Activated CD4-positive, alpha-beta memory T cell treated with anti-CD3 and anti-CD28 coated beads, Interleukin-2, amount 10 ng/mL, durations not matched to agents 7 days and 5 days (primary cell): ENCODE measurements around the gene SEC22A. TPM values are rescaled to one million over a fixed set of nuclear protein-coding genes. Genes with fewer than 3 reads are reported as not detected.

Experiments
- CTCF ChIA-PET: fragments of 350-600 bp; sonication (Branson Sonifier 250); formaldehyde crosslinking; loops from one replicate; lab custom pipeline; 2021; ENCODE audit warnings: antibody characterized with exemption, inconsistent platforms; lab: Charles Lee
- POLR2A ChIA-PET: fragments of 350-600 bp; sonication (Branson Sonifier 250); formaldehyde crosslinking; loops from one replicate; lab custom pipeline; 2021; ENCODE audit warnings: antibody characterized with exemption; lab: Charles Lee
- DNase-seq: peaks from one replicate; pipeline ENCODE4 v3.0.0-alpha.2; 2020
- H3K27ac Mint-ChIP-seq: one replicate; pipeline ENCODE4 v1.8.0; 2021; ENCODE audit warnings: mild to moderate bottlenecking, mixed read lengths
- H3K27me3 Mint-ChIP-seq: one replicate; pipeline ENCODE4 v1.8.0; 2021; ENCODE audit warnings: mixed read lengths
- H3K36me3 Mint-ChIP-seq: one replicate; pipeline ENCODE4 v1.8.0; 2021; ENCODE audit warnings: low read depth, mixed read lengths
- H3K4me1 Mint-ChIP-seq: one replicate; pipeline ENCODE4 v1.8.0; 2021; ENCODE audit warnings: mixed read lengths
- H3K4me3 Mint-ChIP-seq: one replicate; pipeline ENCODE4 v1.8.0; 2021; ENCODE audit warnings: mild to moderate bottlenecking, mixed read lengths
- H3K9me3 Mint-ChIP-seq: one replicate; pipeline ENCODE4 v1.8.0; 2021; ENCODE audit warnings: mixed read lengths
- total RNA-seq, 2 experiments: library from RNA; stranded (reverse); gene quantifications; one replicate each; pipeline ENCODE4 v1.2.3, GENCODE V29; 2021

Gene SEC22A
- total RNA-seq, 2 experiments from 2014 or later: 18.0 to 18.6 TPM

DNA sequence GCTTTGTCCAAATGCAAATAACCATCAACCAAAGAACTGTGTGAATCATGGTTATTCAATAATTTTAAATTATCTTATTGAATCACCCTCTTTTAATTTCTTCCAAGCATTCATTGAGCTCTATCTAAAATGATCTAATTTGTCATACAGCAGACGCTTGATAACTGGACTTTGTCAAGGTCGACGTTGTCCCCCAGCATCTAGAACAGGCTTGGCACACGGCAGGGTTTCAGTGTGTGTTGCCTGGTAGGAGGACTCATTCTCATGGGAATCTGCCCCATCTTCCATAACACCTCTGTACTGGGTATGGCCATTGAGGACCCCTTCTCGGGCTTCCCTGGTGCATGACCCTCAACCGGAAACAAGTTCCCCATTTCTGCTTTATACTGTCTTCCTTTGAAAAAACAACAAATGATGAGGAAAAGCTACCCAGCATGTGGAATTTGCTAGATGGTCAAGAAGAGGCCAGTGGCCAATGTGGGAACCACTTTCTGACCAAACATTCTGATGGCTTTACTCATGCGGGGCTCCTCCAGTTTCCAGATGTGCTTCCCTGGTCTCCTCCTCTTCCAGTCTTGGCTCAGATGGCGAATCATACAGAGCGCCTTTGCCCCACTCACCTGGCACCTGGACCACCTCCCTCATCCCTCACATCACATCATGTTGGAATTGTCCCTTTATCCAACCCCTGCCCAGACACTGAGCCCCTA is 41.7 kb upstream of the SEC22A start:
- H3K27ac Mint-ChIP-seq: no peak overlapping the region

DNA sequence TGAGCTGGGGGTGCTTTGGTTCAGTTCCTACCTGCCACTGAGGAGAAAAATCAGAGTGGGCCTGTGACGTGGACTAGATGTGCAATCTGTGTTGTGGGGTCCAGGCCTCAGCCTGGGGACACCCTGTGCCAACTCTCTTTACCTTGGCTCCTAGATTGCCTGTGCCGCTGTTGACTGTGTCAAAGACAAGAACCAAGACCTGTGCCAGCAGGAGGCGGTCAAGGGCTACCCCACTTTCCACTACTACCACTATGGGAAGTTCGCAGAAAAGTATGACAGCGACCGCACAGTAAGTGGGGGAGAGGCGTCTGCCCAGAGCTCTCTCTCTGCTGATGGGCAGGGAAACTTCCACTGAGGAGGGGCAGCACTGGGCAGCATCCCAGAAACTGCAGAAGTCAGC is 40.6 kb upstream of the SEC22A start:
- peaks cover 2% of the 10 kb centered on the region for H3K4me1 Mint-ChIP-seq
- peaks cover 15% of the 10 kb centered on the region for H3K36me3 Mint-ChIP-seq
- no peak overlapping the region for H3K4me3 Mint-ChIP-seq
- ChIA-PET CTCF (interaction anchor here (0.6 kb wide), 1 partner anchor 819 kb away, joined by 3 read pairs; no protein-coding TSS in a partner anchor), POLR2A (no interaction called here)
- no peak overlapping the region for H3K27ac Mint-ChIP-seq
- peaks cover 6% of the 10 kb centered on the region for H3K9me3 Mint-ChIP-seq
- H3K27me3 Mint-ChIP-seq: no peaks in the 10 kb centered on the region
- no peak for DNase-seq

More for the DNA sequence above, 41.7 kb upstream of the SEC22A start:
- H3K4me3 Mint-ChIP-seq: no peak overlapping the region
- H3K36me3 Mint-ChIP-seq: peaks cover 11% of the 10 kb centered on the region
- H3K4me1 Mint-ChIP-seq: peaks cover 2% of the 10 kb centered on the region
- POLR2A ChIA-PET: interaction anchor here (1.0 kb wide), 1 partner anchor 9 kb away, joined by 3 read pairs; no protein-coding TSS in a partner anchor
- H3K9me3 Mint-ChIP-seq: peaks cover 3% of the 10 kb centered on the region
- H3K27me3 Mint-ChIP-seq: no peaks in the 10 kb centered on the region
- DNase-seq: no peak
- CTCF ChIA-PET: no interaction called here

DNA sequence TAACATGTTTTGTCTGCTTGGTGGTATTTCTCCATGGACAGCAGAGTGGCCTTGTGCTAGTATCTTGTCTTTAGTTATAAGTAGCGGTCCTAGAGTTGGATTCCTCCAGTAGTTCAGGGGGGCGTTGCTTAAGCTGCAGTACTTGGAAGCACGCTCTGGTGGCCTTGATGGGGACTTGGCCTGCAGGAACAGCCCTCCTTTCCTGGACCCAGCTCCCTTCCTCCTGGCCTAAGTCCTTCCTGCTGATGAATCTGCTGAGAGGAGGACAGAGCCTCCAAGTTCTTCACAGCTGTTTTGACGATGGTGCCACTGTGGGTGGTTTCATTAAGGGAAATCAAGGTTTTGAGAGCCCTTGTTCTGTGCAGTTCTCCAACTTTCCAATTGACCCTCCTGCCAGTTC is 38.6 kb upstream of the SEC22A start:
- ChIA-PET CTCF (interaction anchor here (0.6 kb wide), 1 partner anchor 162 kb away, joined by 3 read pairs; no protein-coding TSS in a partner anchor), POLR2A (no interaction called here)
- Mint-ChIP-seq H3K4me1 (peaks cover 2% of the 10 kb centered on the region), H3K4me3 (no peak overlapping the region), H3K36me3 (peaks cover 19% of the 10 kb centered on the region), H3K27me3 (no peaks in the 10 kb centered on the region), H3K9me3 (peaks cover 6% of the 10 kb centered on the region), H3K27ac (no peak overlapping the region)
- no peak for DNase-seq

DNA sequence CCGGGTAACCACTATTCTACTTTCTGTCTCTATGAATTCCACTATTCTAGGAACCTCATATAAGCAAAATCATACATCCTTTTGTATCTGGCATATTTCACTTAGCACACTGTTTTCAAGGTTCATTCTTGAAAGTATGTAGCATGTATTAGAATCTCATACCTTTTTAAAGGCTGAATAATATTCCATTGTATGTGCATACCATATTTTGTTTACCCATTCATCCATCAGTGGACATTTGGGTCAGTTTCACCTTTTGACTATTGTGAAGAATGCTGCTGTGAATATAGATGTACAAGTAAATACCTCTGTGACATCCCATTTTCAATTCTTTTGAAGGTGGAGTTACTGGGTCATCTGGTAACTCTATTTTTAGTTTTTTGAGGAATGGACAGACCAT is 36.6 kb upstream of the SEC22A start:
- no peak overlapping the region for H3K4me3 Mint-ChIP-seq
- H3K4me1 Mint-ChIP-seq: peaks cover 2% of the 10 kb centered on the region
- no peaks in the 10 kb centered on the region for H3K27me3 Mint-ChIP-seq
- ChIA-PET POLR2A (no interaction called here), CTCF (no interaction called here)
- peaks cover 19% of the 10 kb centered on the region for H3K36me3 Mint-ChIP-seq
- H3K27ac Mint-ChIP-seq: no peak overlapping the region
- DNase-seq: no peak
- H3K9me3 Mint-ChIP-seq: peaks cover 6% of the 10 kb centered on the region

DNA sequence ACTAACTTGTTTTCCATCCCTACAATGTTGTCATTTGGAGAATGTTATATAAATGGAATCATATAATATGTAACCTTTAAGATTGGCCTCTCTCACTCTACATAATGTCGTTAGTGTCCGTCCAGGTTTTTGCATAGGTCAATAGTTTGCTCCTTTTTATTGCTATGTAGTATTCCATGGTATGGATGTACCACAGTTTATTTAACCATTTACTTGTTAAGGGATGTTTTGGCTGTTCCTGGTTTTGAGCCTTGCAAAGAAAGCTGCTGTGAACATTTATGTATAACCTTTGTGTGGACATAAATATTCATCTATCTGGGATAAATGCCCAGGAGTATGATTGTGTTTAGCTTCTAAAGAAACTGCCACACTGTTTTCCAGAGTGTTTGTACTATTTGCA is 34.1 kb upstream of the SEC22A start:
- POLR2A ChIA-PET: no interaction called here
- no peak overlapping the region for H3K27ac Mint-ChIP-seq
- H3K4me3 Mint-ChIP-seq: no peak overlapping the region
- no peaks in the 10 kb centered on the region for H3K27me3 Mint-ChIP-seq
- peaks cover 2% of the 10 kb centered on the region for H3K4me1 Mint-ChIP-seq
- peaks cover 19% of the 10 kb centered on the region for H3K36me3 Mint-ChIP-seq
- DNase-seq: no peak
- H3K9me3 Mint-ChIP-seq: peaks cover 6% of the 10 kb centered on the region
- CTCF ChIA-PET: no interaction called here

DNA sequence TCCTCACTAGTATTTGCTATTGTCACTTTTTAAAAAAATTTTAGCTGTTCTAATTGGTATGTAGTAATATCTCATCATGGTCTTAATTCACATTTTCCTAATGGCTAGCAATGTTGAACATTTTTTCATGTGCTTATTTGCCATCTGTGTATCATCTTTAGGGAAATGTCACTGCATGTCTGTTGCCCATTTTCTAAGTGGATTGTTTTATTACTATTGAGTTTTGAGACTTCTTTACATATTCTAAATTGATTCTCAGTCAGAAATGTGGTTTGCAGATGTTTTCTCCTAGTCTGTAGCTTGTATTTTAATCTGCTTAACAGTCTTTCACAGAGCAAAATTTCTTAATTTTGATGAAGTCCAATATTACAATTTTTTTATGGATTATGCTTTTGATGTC is 33.6 kb upstream of the SEC22A start:
- Mint-ChIP-seq H3K36me3 (peaks cover 19% of the 10 kb centered on the region), H3K4me3 (no peak overlapping the region), H3K4me1 (peaks cover 2% of the 10 kb centered on the region), H3K9me3 (peaks cover 6% of the 10 kb centered on the region), H3K27ac (no peak overlapping the region), H3K27me3 (no peaks in the 10 kb centered on the region)
- DNase-seq: no peak
- POLR2A ChIA-PET: no interaction called here
- CTCF ChIA-PET: no interaction called here

DNA sequence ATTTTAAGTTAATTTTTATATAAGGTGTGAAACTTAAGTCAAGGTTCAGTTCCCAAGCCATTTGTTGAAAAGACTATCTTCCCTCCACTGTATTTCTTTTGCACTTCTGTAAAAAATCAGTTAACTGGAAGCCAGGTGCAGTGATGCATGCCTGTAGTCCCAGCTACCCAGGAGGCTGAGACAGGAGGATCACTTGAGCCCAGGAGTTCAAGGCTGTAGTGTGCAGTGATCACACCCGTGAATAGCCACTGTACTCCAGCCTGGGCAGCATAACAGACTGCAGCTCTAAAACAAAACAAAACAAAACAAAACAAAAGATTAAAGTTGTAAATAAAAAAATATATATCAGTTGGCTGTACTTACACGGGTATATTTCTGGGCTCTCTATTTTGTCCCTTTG is 33.1 kb upstream of the SEC22A start:
- Mint-ChIP-seq H3K9me3 (peaks cover 6% of the 10 kb centered on the region), H3K4me3 (no peak overlapping the region), H3K4me1 (peaks cover 2% of the 10 kb centered on the region), H3K27ac (no peak overlapping the region), H3K36me3 (peaks cover 19% of the 10 kb centered on the region), H3K27me3 (no peaks in the 10 kb centered on the region)
- DNase-seq: no peak
- ChIA-PET CTCF (no interaction called here), POLR2A (no interaction called here)

DNA sequence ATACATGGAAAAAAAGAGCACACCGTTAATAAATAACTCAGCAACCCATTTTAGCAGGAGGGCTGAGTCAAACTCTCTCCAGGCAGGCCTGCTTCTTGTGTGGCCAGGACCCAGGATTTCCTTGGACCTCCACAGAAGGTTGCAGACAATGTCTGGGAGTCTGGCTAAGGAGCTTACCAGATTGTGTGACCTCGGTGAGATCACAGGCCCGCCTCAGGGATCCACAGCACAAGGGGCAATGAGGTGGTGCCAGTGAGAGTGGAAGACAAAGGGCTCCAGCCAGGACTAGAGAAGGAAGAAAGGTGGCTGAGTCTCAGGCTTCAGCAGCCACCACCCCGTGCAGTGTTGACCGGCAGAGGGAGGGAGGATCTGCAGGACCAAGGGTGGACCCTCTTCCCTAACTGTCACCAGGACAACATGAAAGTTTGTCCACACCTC is 32.2 kb upstream of the SEC22A start:
- Mint-ChIP-seq H3K4me1 (peaks cover 2% of the 10 kb centered on the region), H3K36me3 (peaks cover 14% of the 10 kb centered on the region), H3K9me3 (peaks cover 6% of the 10 kb centered on the region), H3K4me3 (no peak overlapping the region), H3K27me3 (no peaks in the 10 kb centered on the region), H3K27ac (no peak overlapping the region)
- ChIA-PET CTCF (no interaction called here), POLR2A (no interaction called here)
- no peak for DNase-seq

DNA sequence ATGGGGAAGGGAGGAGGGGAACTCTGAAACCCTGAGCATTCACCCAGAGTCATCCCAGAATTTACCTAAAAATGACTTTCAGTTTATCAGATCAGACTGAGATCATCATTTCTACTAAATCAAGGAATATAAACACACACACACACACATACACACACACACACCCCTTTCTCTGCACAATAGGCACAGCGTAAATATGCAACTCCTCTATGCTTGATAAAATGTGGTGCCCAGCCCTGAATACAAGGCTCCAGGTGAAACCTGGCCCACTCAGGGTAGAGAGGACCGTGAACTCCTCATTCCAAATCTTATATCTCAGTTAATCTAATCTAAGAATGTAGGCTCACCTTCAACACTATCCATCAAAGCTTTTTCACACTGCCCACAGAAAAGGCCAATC is 31.8 kb upstream of the SEC22A start:
- ChIA-PET POLR2A (no interaction called here), CTCF (no interaction called here)
- peaks cover 1% of the 10 kb centered on the region for H3K4me1 Mint-ChIP-seq
- peaks cover 5% of the 10 kb centered on the region for H3K9me3 Mint-ChIP-seq
- no peak overlapping the region for H3K27ac Mint-ChIP-seq
- no peak for DNase-seq
- no peak overlapping the region for H3K4me3 Mint-ChIP-seq
- no peaks in the 10 kb centered on the region for H3K27me3 Mint-ChIP-seq
- peaks cover 10% of the 10 kb centered on the region for H3K36me3 Mint-ChIP-seq

DNA sequence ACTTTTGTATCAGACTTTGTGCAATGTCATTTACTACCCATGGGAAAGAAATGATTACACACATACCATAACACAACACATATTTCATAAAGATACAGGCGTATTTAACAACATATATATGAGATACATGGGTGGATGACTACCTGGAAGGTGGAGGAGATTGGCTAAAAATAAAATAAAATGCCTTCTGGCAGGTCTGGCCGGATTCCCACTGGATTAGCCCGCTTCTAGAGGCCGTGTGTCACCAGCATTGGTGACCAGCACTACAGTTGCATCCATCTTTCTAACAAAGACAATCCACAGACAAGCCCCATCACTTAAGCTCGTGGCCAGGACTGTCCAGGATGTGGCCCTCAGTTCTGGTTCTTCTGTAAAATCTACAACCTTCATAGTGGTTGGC is 21.0 kb upstream of the SEC22A start:
- ChIA-PET POLR2A (no interaction called here), CTCF (no interaction called here)
- Mint-ChIP-seq H3K4me1 (no peaks in the 10 kb centered on the region), H3K27me3 (no peaks in the 10 kb centered on the region), H3K9me3 (no peaks in the 10 kb centered on the region), H3K36me3 (no peaks in the 10 kb centered on the region), H3K4me3 (no peak overlapping the region), H3K27ac (no peak overlapping the region)
- no peak for DNase-seq

DNA sequence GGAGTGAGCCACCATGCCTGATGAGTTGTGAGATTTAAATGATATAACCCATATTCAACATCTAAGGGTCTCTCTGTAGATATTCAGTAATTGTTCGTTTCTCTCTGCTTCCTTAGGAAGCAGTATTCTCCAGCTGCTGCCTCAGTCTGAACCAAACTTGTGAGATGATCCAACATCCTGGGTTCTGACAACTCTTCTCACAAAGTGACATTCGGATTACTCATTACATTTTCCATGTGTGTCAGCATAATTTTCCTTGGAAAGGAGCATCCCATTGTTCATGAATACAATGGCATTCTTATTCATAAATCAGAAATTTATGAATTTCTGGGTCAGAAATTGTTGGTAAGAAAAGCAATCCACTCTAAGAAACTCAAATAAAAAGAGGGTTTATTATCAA is 15.0 kb upstream of the SEC22A start:
- no peaks in the 10 kb centered on the region for H3K36me3 Mint-ChIP-seq

DNA sequence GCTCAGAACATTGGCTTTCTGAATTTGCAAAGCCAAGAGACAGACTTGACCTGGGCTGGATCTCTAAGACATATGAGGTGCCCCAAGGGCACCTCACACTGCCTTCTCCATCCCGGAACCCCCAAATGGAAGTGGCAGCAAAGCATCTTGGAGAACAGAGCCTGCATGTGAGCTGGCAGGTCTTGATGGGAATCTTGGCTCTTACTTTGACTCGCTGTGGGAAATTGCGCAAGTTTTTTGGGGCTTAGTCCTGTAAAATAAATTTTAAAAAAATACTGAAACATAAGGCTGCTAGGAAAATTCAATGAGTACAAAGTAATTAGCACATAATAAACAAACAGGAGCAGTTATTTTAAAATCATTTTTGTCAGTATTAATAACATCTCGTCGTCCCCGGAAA is 13.7 kb upstream of the SEC22A start:
- Mint-ChIP-seq H3K36me3 (no peaks in the 10 kb centered on the region), H3K4me1 (no peaks in the 10 kb centered on the region), H3K4me3 (no peak overlapping the region), H3K9me3 (no peaks in the 10 kb centered on the region), H3K27me3 (no peaks in the 10 kb centered on the region), H3K27ac (no peak overlapping the region)
- POLR2A ChIA-PET: no interaction called here
- DNase-seq: no peak
- CTCF ChIA-PET: no interaction called here

More for the DNA sequence above, 15.0 kb upstream of the SEC22A start:
- Mint-ChIP-seq H3K27me3 (no peaks in the 10 kb centered on the region), H3K27ac (no peak overlapping the region), H3K4me3 (no peak overlapping the region), H3K4me1 (no peaks in the 10 kb centered on the region), H3K9me3 (no peaks in the 10 kb centered on the region)
- ChIA-PET CTCF (no interaction called here), POLR2A (no interaction called here)
- DNase-seq: no peak

DNA sequence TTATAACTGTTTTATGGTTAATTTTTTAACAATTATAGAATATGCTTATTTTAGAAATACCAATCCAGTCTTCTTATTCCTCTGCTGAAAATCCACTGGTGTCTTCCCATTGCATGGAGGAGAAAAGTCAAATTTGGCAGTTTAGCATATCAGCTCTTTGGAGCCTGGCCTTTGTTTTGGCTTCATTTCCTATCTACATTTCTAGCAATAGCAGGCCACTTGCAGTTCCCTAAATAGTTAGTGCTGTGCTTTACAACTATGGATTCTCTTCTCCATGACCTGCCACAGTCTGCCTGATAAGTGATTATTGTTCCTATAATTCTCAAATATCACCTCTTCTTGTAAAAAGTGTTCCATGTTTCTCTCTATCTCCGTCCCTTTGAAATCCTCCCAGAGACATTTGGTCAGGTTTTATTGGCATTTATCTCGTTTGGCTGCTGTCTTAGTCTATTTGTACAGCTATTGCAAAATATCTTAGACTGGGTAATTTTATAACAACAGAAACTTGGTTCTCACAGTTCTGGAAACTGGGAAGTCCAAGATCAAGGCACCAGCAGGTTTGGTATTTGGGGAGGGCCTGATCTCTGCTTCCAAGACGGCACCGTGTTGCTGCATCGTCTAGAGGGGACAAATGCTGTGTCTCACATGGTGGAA is 8.2 kb upstream of the SEC22A start:
- CTCF ChIA-PET: no interaction called here
- Mint-ChIP-seq H3K27ac (no peak overlapping the region), H3K9me3 (no peaks in the 10 kb centered on the region)

More for the DNA sequence above, 8.2 kb upstream of the SEC22A start:
- Mint-ChIP-seq H3K36me3 (no peaks in the 10 kb centered on the region), H3K27me3 (peaks cover 5% of the 10 kb centered on the region), H3K4me3 (no peak overlapping the region), H3K4me1 (no peaks in the 10 kb centered on the region)
- POLR2A ChIA-PET: interaction anchor here (1.1 kb wide), 1 partner anchor 8 kb away, joined by 5 read pairs; the partner anchor contains the start of gene SEC22A
- no peak for DNase-seq
